GM18870 (cell line): ENCODE results near the gene RASD2.
"Not testable (repeated sequence)": the region's sequence is repeated elsewhere in the genome, so short reads cannot be mapped to it uniquely, and the experiment has no call there.

Source experiments
- ATAC-seq: cut with Tn5 transposase; IDR thresholded peaks from one replicate; pipeline ENCODE4 v1.9.1; 2021; ENCODE audit warnings: moderate library complexity; ENCODE audit not compliant: unreplicated experiment

RASD2 gene

DNA sequence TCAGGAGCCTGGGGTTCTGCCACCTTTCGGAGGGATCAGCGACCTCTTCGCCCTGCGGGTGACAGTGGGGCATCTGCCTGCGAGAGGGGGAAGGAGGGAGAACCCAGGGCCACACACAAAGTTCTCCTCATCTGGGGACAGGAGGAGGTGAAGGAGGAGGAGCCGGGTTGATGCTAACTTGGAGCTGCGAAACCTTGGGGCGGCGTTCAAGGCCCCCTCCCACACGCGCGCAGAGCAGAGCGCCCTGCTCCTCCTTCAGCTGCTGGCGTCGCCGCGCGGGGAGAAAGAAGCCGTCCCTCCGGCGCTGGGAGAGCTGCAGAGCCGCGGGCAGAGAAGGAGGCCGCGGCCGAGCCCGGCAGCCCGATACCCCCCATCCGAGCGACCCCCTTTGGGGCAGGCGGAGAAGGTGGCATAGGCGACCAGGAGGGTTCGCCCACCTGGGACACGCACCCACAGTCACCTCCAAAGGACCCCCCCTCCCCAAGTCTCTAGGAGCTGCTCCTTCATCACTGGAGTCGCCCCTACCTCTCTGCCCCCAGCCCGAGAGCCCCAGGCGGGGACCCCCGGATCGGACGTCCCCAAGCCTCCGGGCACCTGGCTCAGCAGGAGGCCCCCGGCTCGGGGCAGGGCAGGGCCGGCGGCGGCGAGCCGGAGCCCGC, at the start of gene RASD2:
Gene RASD2, plus strand, starts transcription at position 237 of the 659 bp plus-strand sequence. CDS start 5,979 bp downstream, outside the sequence.
- ATAC-seq: no peak

DNA sequence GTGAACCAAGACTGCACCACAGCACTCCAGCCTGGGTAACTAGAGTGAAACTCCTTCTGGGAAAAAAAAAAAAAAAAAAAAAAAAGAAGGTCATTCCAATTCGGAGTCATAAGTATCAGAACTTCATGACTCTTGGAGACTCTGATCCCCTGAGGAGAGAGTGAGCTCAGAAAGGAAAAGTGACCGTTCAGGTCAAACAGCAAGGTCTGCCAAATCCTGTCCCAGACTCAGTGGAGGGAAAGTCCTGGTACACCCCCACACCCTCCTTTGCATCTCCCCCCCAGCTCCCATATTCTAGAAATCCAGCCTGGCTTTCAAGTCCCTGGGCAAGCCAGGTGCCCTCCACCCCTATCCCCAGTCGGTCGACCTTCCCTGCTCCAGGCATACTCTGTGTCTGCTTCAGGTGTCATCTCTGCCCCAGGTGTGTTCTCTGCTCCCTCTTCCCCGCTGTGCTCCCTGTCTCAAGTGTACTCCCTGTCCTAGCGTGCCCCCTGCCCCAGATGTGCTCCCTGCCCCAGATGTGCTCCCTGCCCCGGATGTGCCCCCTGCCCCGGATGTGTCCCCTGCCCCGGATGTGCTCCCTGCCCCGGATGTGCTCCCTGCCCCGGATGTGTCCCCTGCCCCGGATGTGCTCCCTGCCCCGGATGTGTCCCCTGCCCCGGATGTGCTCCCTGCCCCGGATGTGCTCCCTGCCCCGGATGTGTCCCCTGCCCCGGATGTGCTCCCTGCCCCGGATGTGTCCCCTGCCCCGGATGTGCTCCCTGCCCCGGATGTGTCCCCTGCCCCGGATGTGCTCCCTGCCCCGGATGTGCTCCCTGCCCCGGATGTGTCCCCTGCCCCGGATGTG, 49.3 kb upstream of the RASD2 start:
- ATAC-seq: not testable (repeated sequence)

GRCh38 chr22:35491908-35492380, 48.7 kb upstream of the RASD2 start:
- no peak for ATAC-seq

DNA sequence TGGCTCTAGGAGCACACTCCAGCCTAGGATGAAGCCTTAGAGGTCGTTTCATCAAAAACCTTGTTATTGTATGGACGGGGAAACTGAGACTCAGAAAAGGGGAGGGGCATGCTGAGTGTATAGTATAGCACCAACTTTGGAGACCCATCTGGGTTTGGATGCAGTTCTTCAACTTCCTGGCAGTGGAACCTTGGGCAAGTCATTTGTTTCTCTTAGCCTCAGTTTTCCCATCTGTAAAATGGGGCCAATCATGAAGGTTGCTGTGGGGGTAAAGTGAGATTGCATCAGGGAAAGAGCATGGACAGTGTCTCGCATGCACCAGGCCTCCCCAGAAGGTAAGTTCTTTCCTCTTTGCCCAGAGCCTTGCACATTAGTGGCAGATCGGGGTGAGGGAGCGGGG, 47.6 kb upstream of the RASD2 start:
- ATAC-seq: no peak

DNA sequence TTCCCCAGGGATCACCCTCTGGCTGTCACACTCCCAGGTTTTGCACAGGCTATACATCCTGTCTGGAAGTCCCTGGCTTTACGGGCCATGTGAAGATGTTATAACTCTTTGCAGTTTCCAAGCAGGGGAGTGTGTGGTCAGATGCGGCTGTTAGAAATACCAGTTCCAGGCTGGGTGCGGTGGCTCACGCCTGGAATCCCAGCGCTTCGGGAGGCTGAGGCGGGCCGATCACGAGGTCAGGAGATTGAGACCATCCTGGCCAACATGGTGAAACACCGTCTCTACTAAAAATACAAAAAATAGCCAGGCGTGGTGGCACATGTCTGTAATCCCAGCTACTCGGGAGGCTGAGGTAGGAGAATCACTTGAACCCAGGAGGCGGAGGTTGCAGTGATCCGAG, 44.9 kb upstream of the RASD2 start:
- not testable (repeated sequence) for ATAC-seq

GRCh38 chr22:35496768-35497312, 43.8 kb upstream of the RASD2 start:
- no peak for ATAC-seq

DNA sequence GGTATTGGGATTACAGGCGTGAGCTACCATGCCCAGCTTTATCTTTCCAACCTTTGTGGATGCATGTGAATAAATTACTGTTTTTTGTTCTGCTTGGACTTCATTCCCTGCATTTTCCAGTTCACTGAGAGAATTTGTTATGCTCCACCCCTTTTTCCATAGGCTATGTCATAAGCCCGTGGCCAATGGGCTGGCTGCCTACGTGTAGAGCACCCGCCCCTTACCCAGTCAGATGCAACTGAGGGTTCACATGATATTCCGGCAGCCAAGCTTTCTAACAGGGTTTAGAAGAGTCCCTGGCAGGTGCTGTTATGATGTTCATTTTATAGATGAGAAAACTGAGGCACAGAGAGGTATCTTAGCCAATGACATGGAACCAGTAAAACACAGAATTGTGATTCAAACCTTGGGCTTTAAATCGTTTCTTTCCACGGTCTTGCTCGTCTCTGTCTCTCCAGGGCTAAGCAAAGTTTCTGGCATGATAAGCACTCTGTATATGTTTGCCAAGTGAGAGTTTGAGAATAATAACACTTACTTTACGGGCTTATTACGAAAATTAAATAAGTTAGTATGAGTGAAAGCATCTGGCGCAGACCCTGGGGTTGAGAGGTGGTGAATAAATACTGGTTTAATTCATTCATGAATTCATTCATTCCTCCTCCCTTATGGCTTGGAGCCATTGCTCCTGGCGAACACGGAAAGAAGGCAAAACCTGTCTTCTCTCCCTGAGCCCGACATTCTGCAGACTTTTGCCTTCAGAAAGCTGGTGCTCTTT, 42.4 kb upstream of the RASD2 start:
- no peak for ATAC-seq

DNA sequence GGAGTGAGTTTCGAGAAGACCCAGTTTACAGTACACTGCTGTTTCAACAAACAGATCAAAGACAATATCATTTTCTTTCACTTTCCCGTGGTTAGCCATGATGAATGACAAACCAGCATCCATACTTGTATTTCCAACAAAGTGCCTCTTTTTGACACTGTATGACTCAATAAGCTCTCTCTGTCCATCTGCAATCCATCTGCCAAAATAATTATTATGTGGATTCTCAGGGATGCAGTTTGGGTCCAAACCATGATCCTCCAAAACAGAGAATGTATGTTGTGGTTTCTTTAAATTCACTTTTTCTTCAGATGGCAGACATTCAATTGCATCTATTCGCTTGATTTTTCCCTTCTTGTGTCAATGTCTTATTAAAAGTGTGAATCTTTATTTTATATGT, 37.8 kb upstream of the RASD2 start:
- ATAC-seq: no peak

DNA sequence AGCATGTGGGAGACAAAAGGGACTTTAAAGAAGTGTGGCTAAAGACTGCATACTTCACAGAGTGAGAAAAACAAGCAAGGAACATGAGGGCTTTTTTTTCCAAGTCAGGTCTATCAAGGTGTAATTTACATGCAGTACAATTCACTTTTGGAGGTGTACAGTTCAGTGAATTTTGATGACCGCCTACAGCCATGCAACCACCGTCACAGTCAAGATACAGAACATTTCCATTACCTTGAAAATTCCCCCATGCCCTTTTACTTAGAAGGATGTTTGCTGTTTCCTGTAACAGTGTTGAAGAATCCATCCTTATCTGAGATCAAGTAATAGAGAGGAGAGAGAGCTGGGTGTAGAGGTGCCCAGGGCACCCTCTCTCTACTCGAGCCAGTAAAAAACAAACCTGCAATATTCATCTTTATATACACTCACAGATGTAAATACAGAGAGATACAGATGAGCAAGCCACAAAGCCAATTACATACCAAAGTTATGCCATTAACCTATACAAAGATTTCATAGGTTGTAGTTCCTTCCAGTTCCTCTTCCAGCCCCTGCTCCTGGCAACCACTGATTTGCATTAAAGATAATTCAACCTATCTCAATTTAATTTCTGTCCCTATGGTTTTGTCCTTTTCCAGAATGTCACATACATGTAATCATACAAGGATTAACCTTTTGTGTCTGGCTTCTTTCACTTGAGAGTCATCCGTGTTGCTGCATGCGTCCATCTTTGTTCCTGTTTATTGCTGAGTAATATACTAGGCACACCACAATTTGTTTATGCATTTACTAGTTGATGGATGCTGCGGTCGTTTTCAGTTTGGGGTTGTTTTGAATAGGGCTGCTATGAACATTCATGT, 35.0 kb upstream of the RASD2 start:
- no peak for ATAC-seq

- ATAC-seq: no peak
Measured at GRCh38 chr22:35506259-35506570, 34.4 kb upstream of the RASD2 start.

DNA sequence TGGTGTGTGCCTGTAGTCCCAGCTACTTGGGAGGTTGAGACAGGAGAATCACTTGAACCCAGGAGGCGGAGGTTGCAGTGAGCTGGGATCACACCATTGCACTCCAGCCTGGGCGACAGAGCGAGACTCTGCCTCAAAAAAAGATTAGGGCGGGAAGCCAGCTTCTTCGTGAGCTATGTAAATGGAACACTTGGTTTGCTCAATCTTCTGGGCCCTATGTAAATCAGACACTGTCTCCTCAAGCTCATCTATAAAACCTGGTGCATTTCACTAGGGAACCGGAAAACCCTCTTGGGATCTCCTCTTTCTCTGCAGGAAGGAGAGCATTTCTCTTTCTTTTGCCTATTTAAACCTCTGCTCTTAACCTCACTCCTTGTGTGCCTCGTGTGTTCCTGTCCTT, 32.8 kb upstream of the RASD2 start:
- ATAC-seq: not testable (repeated sequence)

DNA sequence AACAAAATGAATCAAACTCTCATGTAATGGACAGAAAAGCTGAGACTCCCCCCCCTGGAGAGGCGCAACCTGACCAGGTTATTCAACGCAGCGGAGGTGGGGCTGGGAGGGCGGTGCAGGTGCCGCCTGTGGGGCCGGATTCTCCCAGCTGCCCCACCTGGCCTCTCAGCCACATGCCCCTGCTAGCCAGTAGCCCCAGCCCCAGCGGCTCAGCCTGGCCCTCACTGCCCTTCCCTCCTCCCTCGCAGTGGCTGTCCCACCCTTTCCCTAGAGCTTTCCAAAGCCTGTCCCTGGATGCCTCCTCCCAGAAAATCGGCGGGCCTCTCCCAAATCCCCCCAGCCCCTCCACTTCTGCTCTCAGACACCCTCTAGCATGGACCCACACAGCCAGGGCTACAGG, 31.2 kb upstream of the RASD2 start:
- ATAC-seq: no peak

GRCh38 chr22:35509960-35510359, 30.7 kb upstream of the RASD2 start:
- ATAC-seq: no peak

- no peak for ATAC-seq
Measured at GRCh38 chr22:35510481-35510934, 30.1 kb upstream of the RASD2 start.

GRCh38 chr22:35510951-35511350, 29.7 kb upstream of the RASD2 start:
- ATAC-seq: no peak

DNA sequence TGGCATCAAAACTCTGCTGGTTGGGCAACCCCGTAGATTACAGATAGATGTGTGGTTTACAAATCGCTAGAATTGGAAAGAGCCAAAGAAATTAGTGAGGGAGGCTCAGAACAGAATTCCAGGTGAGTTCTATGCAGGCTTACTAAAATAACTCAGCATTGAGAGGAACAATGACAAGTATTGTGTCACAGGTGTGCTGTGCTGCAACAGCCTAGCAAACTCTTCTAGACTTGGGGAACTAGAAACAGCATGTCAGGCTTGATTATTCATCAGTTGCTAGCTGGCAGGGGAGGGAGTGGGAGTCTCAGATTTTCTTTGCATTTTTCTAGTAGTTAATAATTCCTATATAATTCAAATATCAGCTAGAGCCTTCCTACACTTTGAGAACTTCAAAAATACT, 26.3 kb upstream of the RASD2 start:
- ATAC-seq: no peak

- ATAC-seq: not testable (repeated sequence)
Measured at GRCh38 chr22:35515952-35516351, 24.7 kb upstream of the RASD2 start.

DNA sequence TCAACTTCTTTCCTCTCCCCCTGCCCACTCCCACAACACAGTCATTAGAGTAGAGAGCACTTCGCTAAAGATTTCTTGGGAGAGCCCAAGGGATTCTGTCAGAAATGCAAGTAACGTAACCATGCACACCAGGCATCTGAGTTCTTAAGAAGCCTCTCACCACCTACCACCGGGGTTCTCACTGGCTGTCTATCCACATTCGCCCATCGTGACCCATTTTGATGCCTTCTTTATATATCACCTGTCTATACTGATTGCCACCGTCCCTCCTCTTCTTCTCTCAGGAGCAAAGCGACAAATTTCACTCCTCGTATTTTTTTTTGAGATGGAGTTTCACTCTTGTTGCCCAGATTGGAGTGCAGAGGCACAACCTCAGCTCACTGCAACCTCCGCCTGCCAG, 23.9 kb upstream of the RASD2 start:
- ATAC-seq: no peak

- no peak for ATAC-seq
Measured at GRCh38 chr22:35517207-35517606, 23.4 kb upstream of the RASD2 start.

- no peak for ATAC-seq
Measured at GRCh38 chr22:35517769-35518530, 22.7 kb upstream of the RASD2 start.
